Measurements from ENCODE around the gene DBI.

DNA sequence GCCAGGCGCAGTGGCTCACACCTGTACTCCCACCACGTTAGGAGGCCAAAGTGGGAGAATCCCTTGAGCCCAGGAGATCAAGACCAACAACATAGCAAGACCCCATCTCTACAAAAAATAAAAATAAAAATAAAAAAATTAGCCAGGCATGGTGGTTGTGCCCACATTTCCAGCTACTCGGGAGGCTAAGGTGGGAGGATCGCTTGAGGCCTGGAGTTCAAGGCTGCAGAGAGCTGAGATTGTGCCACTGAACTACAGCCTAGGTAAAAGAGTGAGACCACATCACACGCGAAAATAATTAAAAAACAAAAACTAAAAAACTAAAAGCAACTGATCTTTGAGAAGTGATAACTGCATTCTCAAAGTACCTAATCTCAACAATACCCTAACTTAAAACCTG lies 2.0 kb upstream of the DBI start:
- TF ChIP-seq POLR2A (IDR thresholded peaks at IDR 0.05) (no peak), POLR2AphosphoS5 (IDR thresholded peaks at IDR 0.05) (no peak), EP300 (IDR thresholded peaks at IDR 0.05) (no peak)
- TF ChIP-seq, protein P1, sequence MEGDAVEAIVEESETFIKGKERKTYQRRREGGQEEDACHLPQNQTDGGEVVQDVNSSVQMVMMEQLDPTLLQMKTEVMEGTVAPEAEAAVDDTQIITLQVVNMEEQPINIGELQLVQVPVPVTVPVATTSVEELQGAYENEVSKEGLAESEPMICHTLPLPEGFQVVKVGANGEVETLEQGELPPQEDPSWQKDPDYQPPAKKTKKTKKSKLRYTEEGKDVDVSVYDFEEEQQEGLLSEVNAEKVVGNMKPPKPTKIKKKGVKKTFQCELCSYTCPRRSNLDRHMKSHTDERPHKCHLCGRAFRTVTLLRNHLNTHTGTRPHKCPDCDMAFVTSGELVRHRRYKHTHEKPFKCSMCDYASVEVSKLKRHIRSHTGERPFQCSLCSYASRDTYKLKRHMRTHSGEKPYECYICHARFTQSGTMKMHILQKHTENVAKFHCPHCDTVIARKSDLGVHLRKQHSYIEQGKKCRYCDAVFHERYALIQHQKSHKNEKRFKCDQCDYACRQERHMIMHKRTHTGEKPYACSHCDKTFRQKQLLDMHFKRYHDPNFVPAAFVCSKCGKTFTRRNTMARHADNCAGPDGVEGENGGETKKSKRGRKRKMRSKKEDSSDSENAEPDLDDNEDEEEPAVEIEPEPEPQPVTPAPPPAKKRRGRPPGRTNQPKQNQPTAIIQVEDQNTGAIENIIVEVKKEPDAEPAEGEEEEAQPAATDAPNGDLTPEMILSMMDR (IDR thresholded peaks at IDR 0.05), result no peak
